ENCODE results near the gene EMP2. TPM values are rescaled to one million over a fixed set of nuclear protein-coding genes. Genes with fewer than 3 reads are reported as not detected.
A peak's percentile ranks its signal among the peaks of the same experiment; 100 is the strongest.

The EMP2 gene
- total and polyA plus RNA-seq, 2 donors (not counting 1 experiment from before 2014, with no cell fraction given), result 22.5 to 36.8 TPM

DNA sequence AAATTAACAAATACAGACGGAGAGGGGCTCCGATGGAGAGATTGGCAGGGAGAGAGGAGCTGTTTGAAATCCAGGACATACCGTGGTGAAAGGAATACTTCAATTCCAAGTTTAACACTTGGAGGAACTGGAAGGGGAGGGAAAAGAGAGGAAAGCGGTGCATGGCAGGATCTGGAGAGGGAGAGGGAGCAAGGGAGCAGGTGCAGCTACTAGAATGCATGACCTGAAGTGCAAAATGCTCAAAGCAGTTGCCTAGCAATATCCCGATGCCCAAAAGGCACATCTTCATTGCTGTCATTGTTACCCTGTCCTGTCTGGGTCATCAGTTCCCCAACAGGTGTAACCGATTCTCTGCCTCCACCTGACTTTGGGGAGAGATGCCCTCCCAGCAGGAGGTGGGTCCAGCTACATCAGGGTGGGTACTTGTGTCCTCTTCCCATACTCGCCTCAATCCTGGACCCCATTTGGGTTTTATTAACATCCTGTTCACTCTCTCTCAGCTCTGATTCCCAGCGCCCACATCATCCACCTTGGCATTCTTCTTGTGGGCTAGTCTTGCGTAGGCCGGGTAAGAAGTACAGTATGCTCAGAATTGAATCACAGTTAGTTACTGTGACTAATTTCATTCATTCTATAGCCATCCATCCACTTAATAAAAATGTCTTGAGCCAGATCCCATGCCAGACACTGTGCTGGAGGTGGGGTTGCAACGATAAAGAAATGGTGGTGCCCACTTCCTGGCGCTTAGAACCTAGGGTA, 37.4 kb upstream of the EMP2 start:
- Histone ChIP-seq H3K4me2 (ENCODE audit: extremely low read depth, insufficient read depth, low read length) (no peak overlapping the region), H3K9me3 (ENCODE audit: control insufficient read depth, insufficient read depth, low read depth, low read length) (no peaks in the 10 kb centered on the region), H3K27ac (ENCODE audit: insufficient read depth, low read length) (no peak overlapping the region), H3K9ac (ENCODE audit: insufficient read depth, low read length) (no peak overlapping the region), H3K79me2 (ENCODE audit: control insufficient read depth, insufficient read depth, low read length) (no peaks in the 10 kb centered on the region), H3K36me3 (ENCODE audit: control insufficient read depth, insufficient read depth, low read length) (no peaks in the 10 kb centered on the region), H3K4me1 (ENCODE audit: control insufficient read depth, extremely low read depth, insufficient read depth, low read length) (no peaks in the 10 kb centered on the region), H4K20me1 (ENCODE audit: control insufficient read depth, extremely low read depth, insufficient read depth, low read length) (no peaks in the 10 kb centered on the region), H3K27me3 (ENCODE audit: control insufficient read depth, insufficient read depth, low read length) (no peaks in the 10 kb centered on the region), H3K4me3 (replicated peaks in 1 of 4; ENCODE audit: control extremely low read depth in 1 of 4, insufficient read depth in 1 of 4, low read depth in 3 of 4, low read length in 4 of 4) (no peak overlapping the region), H2AFZ (ENCODE audit: low read length) (no peak overlapping the region)
- no peak for TF ChIP-seq EZH2 (IDR thresholded peaks at IDR 0.05; ENCODE audit: low read length, missing control alignments)
- TF ChIP-seq, protein P1, sequence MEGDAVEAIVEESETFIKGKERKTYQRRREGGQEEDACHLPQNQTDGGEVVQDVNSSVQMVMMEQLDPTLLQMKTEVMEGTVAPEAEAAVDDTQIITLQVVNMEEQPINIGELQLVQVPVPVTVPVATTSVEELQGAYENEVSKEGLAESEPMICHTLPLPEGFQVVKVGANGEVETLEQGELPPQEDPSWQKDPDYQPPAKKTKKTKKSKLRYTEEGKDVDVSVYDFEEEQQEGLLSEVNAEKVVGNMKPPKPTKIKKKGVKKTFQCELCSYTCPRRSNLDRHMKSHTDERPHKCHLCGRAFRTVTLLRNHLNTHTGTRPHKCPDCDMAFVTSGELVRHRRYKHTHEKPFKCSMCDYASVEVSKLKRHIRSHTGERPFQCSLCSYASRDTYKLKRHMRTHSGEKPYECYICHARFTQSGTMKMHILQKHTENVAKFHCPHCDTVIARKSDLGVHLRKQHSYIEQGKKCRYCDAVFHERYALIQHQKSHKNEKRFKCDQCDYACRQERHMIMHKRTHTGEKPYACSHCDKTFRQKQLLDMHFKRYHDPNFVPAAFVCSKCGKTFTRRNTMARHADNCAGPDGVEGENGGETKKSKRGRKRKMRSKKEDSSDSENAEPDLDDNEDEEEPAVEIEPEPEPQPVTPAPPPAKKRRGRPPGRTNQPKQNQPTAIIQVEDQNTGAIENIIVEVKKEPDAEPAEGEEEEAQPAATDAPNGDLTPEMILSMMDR (conservative IDR thresholded peaks at IDR 0.05 in 1 of 2, IDR thresholded peaks at IDR 0.05 in 1 of 2; ENCODE audit: low read depth in 1 of 2, low read length in 2 of 2), result no peak
- peak in 1 of 2 donors; percentile 77 for DNase-seq (ENCODE audit: low read depth in 2 of 2)

DNA sequence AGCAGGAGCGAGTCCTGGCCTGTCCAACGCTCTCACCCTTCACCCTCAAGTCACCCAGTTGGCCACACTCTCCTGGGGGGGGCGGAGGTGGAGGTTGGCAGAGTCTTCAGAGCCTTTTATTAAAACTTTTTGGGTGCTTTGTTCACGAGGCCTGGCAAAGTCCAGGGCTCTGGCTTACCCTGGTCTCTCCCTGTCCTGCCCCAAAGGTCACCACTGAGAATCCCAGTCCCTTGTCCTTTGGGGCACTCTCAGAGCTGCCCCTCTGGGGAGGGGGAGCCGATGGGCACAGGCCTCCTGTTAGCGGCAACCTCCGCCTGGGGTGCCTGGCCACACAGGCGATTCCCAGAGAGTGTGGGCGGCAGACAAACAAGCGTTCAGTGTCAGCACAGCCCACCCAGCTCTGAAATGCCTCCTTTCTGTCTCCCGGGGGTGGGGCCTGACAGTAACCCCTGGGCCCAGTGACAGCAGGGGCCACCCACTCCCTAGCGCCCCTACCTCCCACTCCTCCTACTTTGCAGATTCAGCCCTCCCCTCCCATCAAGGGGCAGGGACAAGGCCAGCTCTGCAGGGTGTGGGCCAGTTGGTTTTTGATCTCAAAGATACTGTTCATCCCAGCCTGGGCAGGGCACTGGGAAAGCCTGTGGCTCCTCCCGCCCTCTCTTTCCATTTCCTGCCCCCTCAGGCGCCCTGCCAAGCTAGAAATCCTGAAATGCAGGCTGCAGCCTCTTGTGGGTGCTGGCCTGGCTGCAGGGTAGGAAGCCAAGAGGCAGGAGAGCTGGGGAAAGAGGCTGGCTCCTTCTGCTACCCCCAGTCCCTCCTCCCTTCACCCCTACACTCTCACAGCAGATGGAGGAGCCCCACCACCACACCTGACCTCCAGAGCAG, 36.6 kb upstream of the EMP2 start:
- Histone ChIP-seq H4K20me1 (ENCODE audit: control insufficient read depth, extremely low read depth, insufficient read depth, low read length) (no peaks in the 10 kb centered on the region), H3K79me2 (ENCODE audit: control insufficient read depth, insufficient read depth, low read length) (no peaks in the 10 kb centered on the region), H3K27ac (ENCODE audit: insufficient read depth, low read length) (no peak overlapping the region), H3K4me1 (ENCODE audit: control insufficient read depth, extremely low read depth, insufficient read depth, low read length) (no peaks in the 10 kb centered on the region), H3K9ac (ENCODE audit: insufficient read depth, low read length) (no peak overlapping the region), H3K27me3 (ENCODE audit: control insufficient read depth, insufficient read depth, low read length) (no peaks in the 10 kb centered on the region), H3K4me3 (replicated peaks in 1 of 4; ENCODE audit: control extremely low read depth in 1 of 4, insufficient read depth in 1 of 4, low read depth in 3 of 4, low read length in 4 of 4) (no peak overlapping the region), H2AFZ (ENCODE audit: low read length) (no peak overlapping the region), H3K36me3 (ENCODE audit: control insufficient read depth, insufficient read depth, low read length) (no peaks in the 10 kb centered on the region), H3K9me3 (ENCODE audit: control insufficient read depth, insufficient read depth, low read depth, low read length) (no peaks in the 10 kb centered on the region), H3K4me2 (ENCODE audit: extremely low read depth, insufficient read depth, low read length) (peak overlapping the region; percentile 46)
- TF ChIP-seq EZH2 (IDR thresholded peaks at IDR 0.05; ENCODE audit: low read length, missing control alignments), result no peak
- TF ChIP-seq, protein P1 (conservative IDR thresholded peaks at IDR 0.05 in 1 of 2, IDR thresholded peaks at IDR 0.05 in 1 of 2; ENCODE audit: low read depth in 1 of 2, low read length in 2 of 2), result peak in 1 of 2 donors; percentile 21
- peak; percentile 36 to 69 for DNase-seq (ENCODE audit: low read depth in 2 of 2)

DNA sequence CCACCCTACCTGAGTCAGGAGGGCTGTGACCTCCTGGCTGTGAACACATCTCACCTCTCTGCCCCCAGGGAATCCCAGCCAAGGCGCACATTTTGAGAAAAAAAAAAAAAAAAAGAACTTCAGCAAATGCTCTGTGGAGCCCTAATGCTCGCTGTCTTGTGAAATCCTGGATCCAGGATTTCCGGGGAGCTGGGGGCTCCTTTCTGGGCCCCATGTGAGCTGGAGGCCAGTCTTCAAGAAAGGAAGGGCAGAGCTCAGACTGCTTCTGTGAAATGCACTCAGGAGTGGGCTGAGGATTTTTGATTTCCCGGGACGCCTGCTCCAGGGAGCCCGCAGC, 36.0 kb upstream of the EMP2 start:
- no peak overlapping the region for H3K27ac ChIP-seq (ENCODE audit: insufficient read depth, low read length)
- no peak for DNase-seq (ENCODE audit: low read depth in 2 of 2)
- no peaks in the 10 kb centered on the region for H3K27me3 ChIP-seq (ENCODE audit: control insufficient read depth, insufficient read depth, low read length)
- H3K4me1 ChIP-seq (ENCODE audit: control insufficient read depth, extremely low read depth, insufficient read depth, low read length), result no peaks in the 10 kb centered on the region
- H3K36me3 ChIP-seq (ENCODE audit: control insufficient read depth, insufficient read depth, low read length), result no peaks in the 10 kb centered on the region
- TF ChIP-seq, protein P1 (conservative IDR thresholded peaks at IDR 0.05 in 1 of 2, IDR thresholded peaks at IDR 0.05 in 1 of 2; ENCODE audit: low read depth in 1 of 2, low read length in 2 of 2), result no peak
- TF ChIP-seq EZH2 (IDR thresholded peaks at IDR 0.05; ENCODE audit: low read length, missing control alignments), result no peak
- H3K9ac ChIP-seq (ENCODE audit: insufficient read depth, low read length), result no peak overlapping the region
- H3K4me2 ChIP-seq (ENCODE audit: extremely low read depth, insufficient read depth, low read length), result no peak overlapping the region
- H4K20me1 ChIP-seq (ENCODE audit: control insufficient read depth, extremely low read depth, insufficient read depth, low read length), result no peaks in the 10 kb centered on the region
- no peak overlapping the region for H2AFZ ChIP-seq (ENCODE audit: low read length)
- no peaks in the 10 kb centered on the region for H3K79me2 ChIP-seq (ENCODE audit: control insufficient read depth, insufficient read depth, low read length)
- no peaks in the 10 kb centered on the region for H3K9me3 ChIP-seq (ENCODE audit: control insufficient read depth, insufficient read depth, low read depth, low read length)
- H3K4me3 ChIP-seq (replicated peaks in 1 of 4; ENCODE audit: control extremely low read depth in 1 of 4, insufficient read depth in 1 of 4, low read depth in 3 of 4, low read length in 4 of 4), result no peak overlapping the region

Measured in fibroblast of lung (primary cell).